HG02981 (cell line): ENCODE results near the gene FBP1.
"Not testable (repeated sequence)": the region's sequence is repeated elsewhere in the genome, so short reads cannot be mapped to it uniquely, and the experiment has no call there.

ENCODE experiments used
- ATAC-seq: cut with Tn5 transposase; IDR thresholded peaks from one replicate; pipeline ENCODE4 v1.9.1; 2021; ENCODE audit warnings: mild to moderate bottlenecking, moderate library complexity; ENCODE audit not compliant: unreplicated experiment

Gene FBP1

GRCh38 chr9:94586316-94586715 lies 53.0 kb downstream of the FBP1 start:
- ATAC-seq: no peak

- ATAC-seq: no peak
Observed at GRCh38 chr9:94584555-94584954, 54.8 kb downstream of the FBP1 start.

GRCh38 chr9:94581728-94582127 lies 57.6 kb downstream of the FBP1 start:
- no peak for ATAC-seq

GRCh38 chr9:94577571-94577970 lies 61.7 kb downstream of the FBP1 start:
- no peak for ATAC-seq

GRCh38 chr9:94577036-94577435 lies 62.3 kb downstream of the FBP1 start:
- no peak for ATAC-seq

- no peak for ATAC-seq
Observed at GRCh38 chr9:94576131-94576530, 63.2 kb downstream of the FBP1 start.

GRCh38 chr9:94568972-94569712 lies 70.2 kb downstream of the FBP1 start:
- no peak for ATAC-seq

GRCh38 chr9:94568250-94568889 lies 70.9 kb downstream of the FBP1 start:
- ATAC-seq: no peak

- ATAC-seq: no peak
Observed at GRCh38 chr9:94567271-94567670, 72.0 kb downstream of the FBP1 start.

- ATAC-seq: no peak
Observed at GRCh38 chr9:94566550-94566949, 72.8 kb downstream of the FBP1 start.

GRCh38 chr9:94564279-94564678 lies 75.0 kb downstream of the FBP1 start:
- not testable (repeated sequence) for ATAC-seq

- no peak for ATAC-seq
Observed at GRCh38 chr9:94563548-94563947, 75.8 kb downstream of the FBP1 start.

GRCh38 chr9:94560237-94560636 lies 79.1 kb downstream of the FBP1 start:
- ATAC-seq: no peak

- ATAC-seq: no peak
Observed at GRCh38 chr9:94557376-94557775, 81.9 kb downstream of the FBP1 start.

- no peak for ATAC-seq
Observed at GRCh38 chr9:94554439-94555331, 84.6 kb downstream of the FBP1 start, which contains the start of gene PCAT7. TSS of gene PCAT7 (plus strand) at chr9:94555083.

- no peak for ATAC-seq
Observed at GRCh38 chr9:94554078-94554438, 85.3 kb downstream of the FBP1 start.
